Epithelial cell of proximal tubule (primary cell): ENCODE data around the gene ZNF426. TPM values are rescaled to one million over a fixed set of nuclear protein-coding genes. Genes with fewer than 3 reads are reported as not detected.
"Not testable (repeated sequence)": the region's sequence is repeated elsewhere in the genome, so short reads cannot be mapped to it uniquely, and the experiment has no call there.

Experiments used
- DNase-seq: peaks from one replicate; pipeline ENCODE4 v3.0.0-alpha.2; 2011; ENCODE audit warnings: low read depth
- H3K4me3 ChIP-seq: 2 replicates; pipeline ENCODE4 v1.5.1; 2011; ENCODE audit warnings: low read depth, mild to moderate bottlenecking, low read length
- total RNA-seq: library from RNA; depleted of rRNA; stranded (reverse); fragments of >200 nt; gene quantifications from 2 replicates; pipeline ENCODE4 v1.2.3, GENCODE V29; 2015
- TF ChIP-seq, protein P1 (sequence below): conservative IDR thresholded peaks from 2 replicates; pipeline ENCODE4 v1.5.1; 2012; ENCODE audit warnings: low read depth, mild to moderate bottlenecking, low read length

ZNF426 gene
- 8.8 and 14.8 TPM in 2 replicates for total RNA-seq

GRCh38 chr19:9538183-9539058 lies at the start of gene ZNF426:
TSS of gene ZNF426 (minus strand) at chr19:9538645. CDS start at chr19:9536232, 2,413 bp downstream.
- DNase-seq, result peak; percentile 44
- TF ChIP-seq, protein P1, sequence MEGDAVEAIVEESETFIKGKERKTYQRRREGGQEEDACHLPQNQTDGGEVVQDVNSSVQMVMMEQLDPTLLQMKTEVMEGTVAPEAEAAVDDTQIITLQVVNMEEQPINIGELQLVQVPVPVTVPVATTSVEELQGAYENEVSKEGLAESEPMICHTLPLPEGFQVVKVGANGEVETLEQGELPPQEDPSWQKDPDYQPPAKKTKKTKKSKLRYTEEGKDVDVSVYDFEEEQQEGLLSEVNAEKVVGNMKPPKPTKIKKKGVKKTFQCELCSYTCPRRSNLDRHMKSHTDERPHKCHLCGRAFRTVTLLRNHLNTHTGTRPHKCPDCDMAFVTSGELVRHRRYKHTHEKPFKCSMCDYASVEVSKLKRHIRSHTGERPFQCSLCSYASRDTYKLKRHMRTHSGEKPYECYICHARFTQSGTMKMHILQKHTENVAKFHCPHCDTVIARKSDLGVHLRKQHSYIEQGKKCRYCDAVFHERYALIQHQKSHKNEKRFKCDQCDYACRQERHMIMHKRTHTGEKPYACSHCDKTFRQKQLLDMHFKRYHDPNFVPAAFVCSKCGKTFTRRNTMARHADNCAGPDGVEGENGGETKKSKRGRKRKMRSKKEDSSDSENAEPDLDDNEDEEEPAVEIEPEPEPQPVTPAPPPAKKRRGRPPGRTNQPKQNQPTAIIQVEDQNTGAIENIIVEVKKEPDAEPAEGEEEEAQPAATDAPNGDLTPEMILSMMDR, result no peak
- H3K4me3 ChIP-seq, result peak within 1 kb of the TSS; percentile 65

GRCh38 chr19:9586764-9587163 lies 48.3 kb upstream of the ZNF426 start:
- H3K4me3 ChIP-seq, result no peak overlapping the region
- TF ChIP-seq, protein P1, result peak; percentile 77
- peak; percentile 25 for DNase-seq

GRCh38 chr19:9584073-9584833 lies 45.8 kb upstream of the ZNF426 start, which contains the start of gene ZNF121:
TSS of gene ZNF121 (minus strand) at chr19:9584504. CDS start at chr19:9568097, 16,407 bp downstream.
- H3K4me3 ChIP-seq, result peak within 1 kb of the TSS; percentile 77
- TF ChIP-seq, protein P1, result no peak
- DNase-seq, result no peak

DNA sequence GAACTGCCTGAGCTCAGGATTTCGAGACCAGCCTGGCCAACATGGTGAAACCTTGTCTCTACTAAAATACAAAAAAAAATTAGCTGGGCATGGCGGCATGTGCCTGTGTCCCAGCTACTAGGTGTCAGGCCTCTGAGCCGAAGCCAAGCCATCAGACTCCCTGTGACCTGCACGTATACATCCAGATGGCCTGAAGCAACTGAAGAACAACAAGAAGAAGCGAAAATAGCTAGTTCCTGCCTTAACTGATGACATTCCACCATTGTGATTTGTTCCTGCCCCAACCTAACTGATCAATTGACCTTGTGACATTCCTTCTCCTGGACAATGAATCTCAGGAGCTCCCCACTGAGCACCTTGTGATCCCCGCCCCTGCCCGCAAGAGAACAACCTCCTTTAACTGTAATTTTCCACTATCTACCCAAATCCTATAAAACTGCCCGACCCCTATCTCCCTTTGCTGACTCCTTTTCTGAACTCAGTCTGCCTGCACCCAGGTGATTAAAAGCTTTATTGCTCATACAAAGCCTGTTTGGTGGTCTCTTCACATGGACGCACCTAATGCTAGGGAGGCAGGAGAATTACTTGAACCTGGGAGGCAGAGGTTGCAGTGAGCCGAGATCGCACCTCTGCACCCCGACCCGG lies 43.8 kb upstream of the ZNF426 start:
- not testable (repeated sequence) for H3K4me3 ChIP-seq, DNase-seq

DNA sequence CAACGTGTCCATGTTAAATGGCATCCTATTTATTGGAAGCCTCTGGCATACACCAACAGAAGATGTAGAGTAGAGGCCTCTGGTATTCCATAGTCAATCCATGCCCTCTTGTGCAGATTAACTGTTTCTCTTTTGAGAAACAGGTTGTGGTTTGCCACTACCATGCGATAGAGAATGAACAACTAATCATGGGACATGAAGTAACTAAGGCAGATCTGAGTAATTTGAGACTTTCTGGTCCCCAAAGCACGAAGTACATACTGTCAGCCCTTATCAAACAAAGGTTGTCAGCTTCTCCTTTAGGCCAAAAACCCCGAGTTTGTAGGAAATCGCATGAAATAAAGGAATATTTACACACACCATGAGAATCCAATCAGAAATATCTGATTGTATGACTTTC lies 42.3 kb upstream of the ZNF426 start:
- TF ChIP-seq, protein P1, result no peak
- H3K4me3 ChIP-seq, result no peak overlapping the region
- DNase-seq, result no peak

GRCh38 chr19:9570255-9570654 lies 31.8 kb upstream of the ZNF426 start:
- DNase-seq, result no peak
- TF ChIP-seq, protein P1, result no peak
- no peak overlapping the region for H3K4me3 ChIP-seq

DNA sequence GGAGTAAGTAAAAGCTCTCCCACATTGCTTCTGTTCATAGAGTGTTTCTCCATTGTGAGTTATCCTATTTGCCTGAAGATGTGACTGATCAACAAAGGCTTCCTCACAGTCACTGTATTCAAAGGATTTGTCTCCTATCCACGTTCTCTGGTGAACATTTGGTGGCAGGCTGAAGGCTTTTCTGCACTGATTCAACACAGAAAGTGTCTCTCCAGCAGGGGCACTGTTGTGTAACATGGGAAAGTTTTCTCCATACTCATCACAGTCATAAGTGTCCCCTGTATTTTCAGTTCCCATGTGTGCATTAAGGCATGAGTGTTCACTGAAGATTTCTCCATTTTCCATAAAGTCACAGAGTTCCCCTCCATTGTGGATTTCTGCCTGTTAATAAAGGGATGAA lies 28.3 kb upstream of the ZNF426 start:
- TF ChIP-seq, protein P1, result peak; percentile 10
- no peak for DNase-seq
- no peak overlapping the region for H3K4me3 ChIP-seq
